Measurements from ENCODE around the gene CX3CR1. TPM values are rescaled to one million over a fixed set of nuclear protein-coding genes. Genes with fewer than 3 reads are reported as not detected.

The CX3CR1 gene
- total and polyA plus RNA-seq, 2 experiments from 2014 or later, result not detected

GRCh38 chr3:39294446-39295183 is 14.8 kb upstream of the CX3CR1 start:
- in situ Hi-C loops (cut with MboI), result no loop called here
- Histone ChIP-seq H3K9me3 (ENCODE audit: low read depth) (no peaks in the 10 kb centered on the region), H3K27ac (no peak overlapping the region), H3F3A (ENCODE audit: insufficient read depth) (no peaks in the 10 kb centered on the region), H3K79me2 (ENCODE audit: insufficient read depth) (no peaks in the 10 kb centered on the region), H2AFZ (no peak overlapping the region), H3K4me2 (ENCODE audit: unreplicated experiment) (no peak overlapping the region), H3K4me3 (no peak overlapping the region), H3K4me1 (ENCODE audit: insufficient read depth) (no peaks in the 10 kb centered on the region), H3K36me3 (ENCODE audit: low read depth) (no peaks in the 10 kb centered on the region), H4K20me1 (ENCODE audit: insufficient read depth) (no peaks in the 10 kb centered on the region), H3K9ac (no peak overlapping the region), H3K9me2 (ENCODE audit: insufficient read depth) (no peaks in the 10 kb centered on the region), H3K27me3 (replicated peaks; ENCODE audit: insufficient read depth) (no peaks in the 10 kb centered on the region)
- 52 to 53% methylated on average over 10 of the region's 10 CpGs for WGBS, 2 experiments (ENCODE audit: low coverage in 1 of 2, low lambda C conversion rate in 2 of 2, missing lambda C conversion rate in 2 of 2)
- no peak for DNase-seq
- TF ChIP-seq EZH2 (IDR thresholded peaks at IDR 0.05; ENCODE audit: insufficient read depth, poor library complexity, severe bottlenecking) (no peak), EZH2phosphoT487 (IDR thresholded peaks at IDR 0.05; ENCODE audit: insufficient read depth, low read depth) (no peak)

- Histone ChIP-seq H3K9me2 (ENCODE audit: insufficient read depth) (no peaks in the 10 kb centered on the region), H3K4me1 (ENCODE audit: insufficient read depth) (no peaks in the 10 kb centered on the region), H3K9me3 (ENCODE audit: low read depth) (no peaks in the 10 kb centered on the region), H3K36me3 (ENCODE audit: low read depth) (no peaks in the 10 kb centered on the region), H3F3A (ENCODE audit: insufficient read depth) (no peaks in the 10 kb centered on the region), H3K27ac (no peak overlapping the region), H3K27me3 (replicated peaks; ENCODE audit: insufficient read depth) (no peaks in the 10 kb centered on the region), H3K79me2 (ENCODE audit: insufficient read depth) (no peaks in the 10 kb centered on the region), H4K20me1 (ENCODE audit: insufficient read depth) (no peaks in the 10 kb centered on the region), H3K4me2 (ENCODE audit: unreplicated experiment) (no peak overlapping the region), H3K9ac (no peak overlapping the region), H2AFZ (no peak overlapping the region), H3K4me3 (no peak overlapping the region)
- no peak for DNase-seq
- 51 to 52% methylated on average over 4 of the region's 4 CpGs for WGBS, 2 experiments (ENCODE audit: low coverage in 1 of 2, low lambda C conversion rate in 2 of 2, missing lambda C conversion rate in 2 of 2)
- in situ Hi-C loops (cut with MboI), result no loop called here
- TF ChIP-seq EZH2phosphoT487 (IDR thresholded peaks at IDR 0.05; ENCODE audit: insufficient read depth, low read depth) (no peak), EZH2 (IDR thresholded peaks at IDR 0.05; ENCODE audit: insufficient read depth, poor library complexity, severe bottlenecking) (no peak)
Measured at GRCh38 chr3:39292961-39293360, 13.1 kb upstream of the CX3CR1 start.

- Histone ChIP-seq H3K27me3 (replicated peaks; ENCODE audit: insufficient read depth) (no peaks in the 10 kb centered on the region; the same call in 1 of the 2 replicates), H3K4me1 (ENCODE audit: insufficient read depth) (no peaks in the 10 kb centered on the region), H3K9me3 (ENCODE audit: low read depth) (no peaks in the 10 kb centered on the region), H3K9me2 (ENCODE audit: insufficient read depth) (no peaks in the 10 kb centered on the region), H2AFZ (no peak overlapping the region), H3K4me3 (no peak overlapping the region), H4K20me1 (ENCODE audit: insufficient read depth) (no peaks in the 10 kb centered on the region), H3K36me3 (ENCODE audit: low read depth) (no peaks in the 10 kb centered on the region), H3F3A (ENCODE audit: insufficient read depth) (no peaks in the 10 kb centered on the region), H3K79me2 (ENCODE audit: insufficient read depth) (no peaks in the 10 kb centered on the region), H3K4me2 (ENCODE audit: unreplicated experiment) (no peak overlapping the region), H3K9ac (no peak overlapping the region), H3K27ac (no peak overlapping the region)
- WGBS, 2 experiments (ENCODE audit: low coverage in 1 of 2, low lambda C conversion rate in 2 of 2, missing lambda C conversion rate in 2 of 2), result 0 to 2% methylated on average over 4 to 5 of the region's 5 CpGs
- in situ Hi-C loops (cut with MboI), result no loop called here
- peak; percentile 57 for DNase-seq
- TF ChIP-seq EZH2phosphoT487 (IDR thresholded peaks at IDR 0.05; ENCODE audit: insufficient read depth, low read depth), result no peak
- TF ChIP-seq EZH2 (IDR thresholded peaks at IDR 0.05; ENCODE audit: insufficient read depth, poor library complexity, severe bottlenecking), result no peak
Measured at GRCh38 chr3:39291903-39292329, 12.1 kb upstream of the CX3CR1 start.

GRCh38 chr3:39290255-39290654 is 10.4 kb upstream of the CX3CR1 start:
- Histone ChIP-seq H3K9me3 (ENCODE audit: low read depth) (no peaks in the 10 kb centered on the region), H3K4me3 (no peak overlapping the region), H3K79me2 (ENCODE audit: insufficient read depth) (no peaks in the 10 kb centered on the region), H3F3A (ENCODE audit: insufficient read depth) (no peaks in the 10 kb centered on the region), H3K27me3 (replicated peaks; ENCODE audit: insufficient read depth) (no peaks in the 10 kb centered on the region; the same call in 1 of the 2 replicates), H3K4me1 (ENCODE audit: insufficient read depth) (no peaks in the 10 kb centered on the region), H3K9me2 (ENCODE audit: insufficient read depth) (no peaks in the 10 kb centered on the region), H3K27ac (no peak overlapping the region), H3K4me2 (ENCODE audit: unreplicated experiment) (no peak overlapping the region), H3K36me3 (ENCODE audit: low read depth) (no peaks in the 10 kb centered on the region), H3K9ac (no peak overlapping the region), H4K20me1 (ENCODE audit: insufficient read depth) (no peaks in the 10 kb centered on the region), H2AFZ (no peak overlapping the region)
- TF ChIP-seq EZH2phosphoT487 (IDR thresholded peaks at IDR 0.05; ENCODE audit: insufficient read depth, low read depth) (no peak), EZH2 (IDR thresholded peaks at IDR 0.05; ENCODE audit: insufficient read depth, poor library complexity, severe bottlenecking) (no peak)
- in situ Hi-C loops (cut with MboI), result no loop called here
- WGBS, 2 experiments (ENCODE audit: low coverage in 1 of 2, low lambda C conversion rate in 2 of 2, missing lambda C conversion rate in 2 of 2), result 81 to 86% methylated on average over 4 of the region's 4 CpGs
- no peak for DNase-seq

All from GM23248 (cell line).